ENCODE data around the gene BRINP1.
"Not testable (repeated sequence)": the region's sequence is repeated elsewhere in the genome, so short reads cannot be mapped to it uniquely, and the experiment has no call there.

Gene BRINP1

DNA sequence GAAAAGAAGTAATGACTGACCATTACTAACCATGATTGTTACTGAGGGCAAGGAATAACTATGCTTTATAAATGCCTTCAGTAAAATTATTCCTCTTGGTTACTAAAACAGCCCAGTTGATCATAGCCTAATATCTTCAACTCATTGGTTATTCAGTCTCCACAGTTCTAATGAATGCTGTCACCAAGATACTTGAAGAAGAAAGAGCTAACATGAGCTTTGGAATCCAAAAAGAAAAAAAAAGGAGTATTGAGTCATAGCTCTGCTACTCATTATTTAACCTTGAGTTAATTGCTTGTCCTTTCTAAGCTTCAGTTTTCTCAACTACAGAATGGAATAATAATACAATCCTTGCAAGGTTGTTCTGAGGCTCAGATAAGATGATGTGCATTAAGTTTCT lies 187.7 kb downstream of the BRINP1 start:
- no peak for FAIRE-seq
- no peak for DNase-seq (ENCODE audit: insufficient read length, low spot score)
- TF ChIP-seq PAX5 (IDR thresholded peaks at IDR 0.05; ENCODE audit: insufficient read depth, low read length, severe bottlenecking) (no peak), POLR2A (IDR thresholded peaks at IDR 0.05; ENCODE audit: low read depth, low read length) (no peak), SPI1 (IDR thresholded peaks at IDR 0.05; ENCODE audit: low read depth, low read length) (no peak), POU2F2 (IDR thresholded peaks at IDR 0.05; ENCODE audit: low read depth, low read length) (no peak), POLR2AphosphoS5 (IDR thresholded peaks at IDR 0.05; ENCODE audit: low read depth, low read length) (no peak), TAF1 (IDR thresholded peaks at IDR 0.05; ENCODE audit: low read depth, low read length) (no peak)

DNA sequence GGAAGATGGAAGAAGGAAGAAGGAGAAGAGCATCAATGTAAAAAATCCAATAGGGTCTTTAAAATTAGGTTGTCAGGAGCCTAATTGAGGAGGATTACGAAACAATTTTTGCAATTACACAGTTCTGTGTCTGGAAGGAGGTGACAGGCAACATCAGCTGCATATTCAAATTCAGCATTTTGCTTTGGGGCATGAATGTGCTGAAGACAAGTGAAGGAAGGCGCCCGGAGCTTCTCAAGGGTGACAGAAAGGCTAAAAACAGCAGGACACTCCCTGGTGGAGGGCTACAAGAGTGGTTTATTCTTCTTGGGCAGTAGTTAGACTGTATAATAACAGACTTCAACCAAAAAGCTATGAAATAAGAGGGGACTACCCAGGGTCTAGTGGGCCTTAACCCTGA lies 188.3 kb downstream of the BRINP1 start:
- no peak for TF ChIP-seq POU2F2 (IDR thresholded peaks at IDR 0.05; ENCODE audit: low read depth, low read length)
- TF ChIP-seq SPI1 (IDR thresholded peaks at IDR 0.05; ENCODE audit: low read depth, low read length), result no peak
- TF ChIP-seq PAX5 (IDR thresholded peaks at IDR 0.05; ENCODE audit: insufficient read depth, low read length, severe bottlenecking), result no peak
- no peak for TF ChIP-seq POLR2AphosphoS5 (IDR thresholded peaks at IDR 0.05; ENCODE audit: low read depth, low read length)
- no peak for TF ChIP-seq TAF1 (IDR thresholded peaks at IDR 0.05; ENCODE audit: low read depth, low read length)
- TF ChIP-seq POLR2A (IDR thresholded peaks at IDR 0.05; ENCODE audit: low read depth, low read length), result no peak
- DNase-seq (ENCODE audit: insufficient read length, low spot score) (no peak), FAIRE-seq (no peak)

DNA sequence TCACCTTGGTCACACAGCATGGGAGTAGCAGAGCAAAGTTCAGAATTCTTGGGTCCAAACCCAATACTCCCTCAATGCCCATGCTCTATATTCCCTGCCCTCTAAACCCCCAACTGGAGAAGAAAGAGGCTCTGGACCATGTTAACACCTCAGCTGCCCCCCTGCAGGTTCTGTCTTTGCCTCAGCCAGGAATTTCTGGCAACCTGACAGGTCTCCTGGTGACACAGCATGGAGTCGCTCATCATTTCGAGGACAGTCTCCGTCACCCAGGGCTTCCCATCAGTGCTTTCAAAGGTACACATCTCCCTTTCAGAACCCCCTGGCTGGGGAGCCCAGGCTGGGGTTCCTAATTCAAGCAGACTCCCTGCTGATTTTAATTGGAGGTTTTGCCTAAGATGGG lies 189.5 kb downstream of the BRINP1 start:
- TF ChIP-seq SPI1 (IDR thresholded peaks at IDR 0.05; ENCODE audit: low read depth, low read length), result no peak
- TF ChIP-seq POU2F2 (IDR thresholded peaks at IDR 0.05; ENCODE audit: low read depth, low read length), result no peak
- FAIRE-seq (no peak), DNase-seq (ENCODE audit: insufficient read length, low spot score) (no peak)

DNA sequence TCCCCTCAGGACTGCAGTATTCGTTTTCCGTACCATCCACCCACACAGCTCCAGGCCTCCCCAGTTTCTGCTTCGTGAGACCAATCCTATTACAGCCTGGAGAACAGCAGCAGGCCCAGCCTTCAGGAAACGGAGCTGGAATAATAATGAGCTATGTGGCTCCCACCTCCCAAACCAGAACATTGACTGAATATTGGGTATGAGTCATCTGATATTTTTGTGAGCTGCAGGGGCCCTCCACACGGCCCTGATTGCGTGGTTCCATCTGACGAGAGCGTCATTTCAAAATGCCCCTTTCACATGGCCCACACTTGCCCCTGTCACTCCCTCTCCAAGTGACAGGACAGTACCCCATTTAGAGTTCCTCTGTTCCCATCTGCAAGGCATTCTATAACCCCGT lies 192.0 kb downstream of the BRINP1 start:
- FAIRE-seq, result no peak
- no peak for DNase-seq (ENCODE audit: insufficient read length, low spot score)
- TF ChIP-seq POU2F2 (IDR thresholded peaks at IDR 0.05; ENCODE audit: low read depth, low read length) (no peak), SPI1 (IDR thresholded peaks at IDR 0.05; ENCODE audit: low read depth, low read length) (no peak), TAF1 (IDR thresholded peaks at IDR 0.05; ENCODE audit: low read depth, low read length) (no peak), PAX5 (IDR thresholded peaks at IDR 0.05; ENCODE audit: insufficient read depth, low read length, severe bottlenecking) (no peak), POLR2AphosphoS5 (IDR thresholded peaks at IDR 0.05; ENCODE audit: low read depth, low read length) (no peak), POLR2A (IDR thresholded peaks at IDR 0.05; ENCODE audit: low read depth, low read length) (no peak)

DNA sequence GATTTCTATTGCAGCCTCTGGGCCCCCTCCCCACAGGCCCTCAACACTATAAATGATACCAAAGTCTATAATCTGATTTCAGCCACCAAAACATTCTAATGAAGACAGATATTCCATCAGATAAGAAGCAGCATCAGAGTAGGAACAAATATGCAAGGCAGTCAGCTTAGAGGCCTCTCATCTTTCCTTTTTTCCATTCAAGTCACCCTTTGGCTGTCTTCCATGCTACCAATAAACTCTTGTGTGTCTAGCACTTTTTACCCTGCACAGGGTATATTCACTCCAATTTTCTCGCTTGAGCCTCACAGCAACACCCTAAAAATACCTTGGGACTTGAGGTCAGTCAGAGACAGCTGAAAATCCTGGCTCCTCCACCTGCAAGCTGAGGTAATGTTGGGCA lies 193.7 kb downstream of the BRINP1 start:
- DNase-seq (ENCODE audit: insufficient read length, low spot score), result no peak
- TF ChIP-seq POU2F2 (IDR thresholded peaks at IDR 0.05; ENCODE audit: low read depth, low read length), result no peak
- no peak for TF ChIP-seq POLR2AphosphoS5 (IDR thresholded peaks at IDR 0.05; ENCODE audit: low read depth, low read length)
- TF ChIP-seq POLR2A (IDR thresholded peaks at IDR 0.05; ENCODE audit: low read depth, low read length), result no peak
- no peak for TF ChIP-seq PAX5 (IDR thresholded peaks at IDR 0.05; ENCODE audit: insufficient read depth, low read length, severe bottlenecking)
- TF ChIP-seq SPI1 (IDR thresholded peaks at IDR 0.05; ENCODE audit: low read depth, low read length), result no peak
- no peak for TF ChIP-seq TAF1 (IDR thresholded peaks at IDR 0.05; ENCODE audit: low read depth, low read length)
- no peak for FAIRE-seq

DNA sequence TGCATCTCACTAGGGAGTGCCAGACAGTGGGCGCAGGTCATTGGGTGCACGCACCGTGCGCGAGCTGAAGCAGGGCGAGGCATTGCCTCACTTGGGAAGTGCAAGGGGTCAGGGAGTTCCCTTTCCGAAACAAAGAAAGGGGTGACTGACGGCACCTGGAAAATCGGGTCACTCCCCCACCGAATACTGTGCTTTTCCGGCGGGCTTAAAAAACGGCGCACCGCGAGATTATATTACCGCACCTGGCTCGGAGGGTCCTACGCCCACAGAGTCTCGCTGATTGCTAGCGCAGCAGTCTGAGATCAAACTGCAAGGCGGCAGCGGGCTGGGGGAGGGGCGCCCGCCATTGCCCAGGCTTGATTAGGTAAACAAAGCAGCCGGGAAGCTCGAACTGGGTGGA lies 200.0 kb downstream of the BRINP1 start:
- not testable (repeated sequence) for DNase-seq (ENCODE audit: insufficient read length, low spot score); FAIRE-seq

DNA sequence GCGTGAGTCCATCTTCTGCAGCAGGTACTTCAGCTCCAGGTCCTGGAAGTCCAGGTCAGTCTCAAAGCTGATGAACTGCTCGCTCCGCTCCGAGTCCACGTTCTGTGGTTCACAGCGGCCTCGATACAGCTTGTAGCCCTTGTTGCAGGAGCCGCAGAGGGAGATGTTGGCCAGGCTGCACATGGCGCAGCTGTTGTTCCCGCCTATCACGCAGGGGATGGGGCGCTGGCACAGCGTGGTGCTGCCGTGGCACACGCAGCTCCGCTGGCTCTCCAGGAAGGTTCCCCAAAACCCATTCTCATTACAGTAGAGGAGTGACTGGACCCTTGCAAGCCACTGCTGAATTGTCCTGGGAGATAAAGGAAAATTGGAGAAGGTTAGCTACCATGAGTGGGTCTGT lies 201.4 kb downstream of the BRINP1 start:
- FAIRE-seq (no peak), DNase-seq (ENCODE audit: insufficient read length, low spot score) (no peak)
- TF ChIP-seq POU2F2 (IDR thresholded peaks at IDR 0.05; ENCODE audit: low read depth, low read length) (no peak), TAF1 (IDR thresholded peaks at IDR 0.05; ENCODE audit: low read depth, low read length) (no peak), POLR2A (IDR thresholded peaks at IDR 0.05; ENCODE audit: low read depth, low read length) (no peak), SPI1 (IDR thresholded peaks at IDR 0.05; ENCODE audit: low read depth, low read length) (no peak), PAX5 (IDR thresholded peaks at IDR 0.05; ENCODE audit: insufficient read depth, low read length, severe bottlenecking) (no peak), POLR2AphosphoS5 (IDR thresholded peaks at IDR 0.05; ENCODE audit: low read depth, low read length) (no peak)

DNA sequence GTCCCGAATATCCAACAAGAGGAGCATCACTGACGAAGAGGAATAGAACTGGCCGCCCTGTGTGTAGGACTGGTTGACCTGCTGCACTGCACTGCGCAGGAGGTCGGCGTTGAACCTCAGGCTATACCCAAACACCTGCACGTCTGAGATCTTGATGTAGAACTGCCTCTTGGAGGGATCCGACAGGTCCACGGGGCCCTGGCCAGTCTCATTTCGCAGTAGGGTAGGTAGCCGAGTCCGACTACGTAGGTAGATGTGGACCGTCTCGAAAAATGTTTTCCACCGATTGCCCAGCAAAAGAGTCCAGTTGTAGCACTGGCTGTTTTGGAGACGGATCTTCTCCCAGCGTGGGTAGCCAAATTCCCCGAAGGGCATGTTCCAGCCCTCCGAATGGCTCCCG lies 202.0 kb downstream of the BRINP1 start:
- FAIRE-seq, result no peak
- TF ChIP-seq SPI1 (IDR thresholded peaks at IDR 0.05; ENCODE audit: low read depth, low read length) (no peak), TAF1 (IDR thresholded peaks at IDR 0.05; ENCODE audit: low read depth, low read length) (no peak), POLR2A (IDR thresholded peaks at IDR 0.05; ENCODE audit: low read depth, low read length) (no peak), PAX5 (IDR thresholded peaks at IDR 0.05; ENCODE audit: insufficient read depth, low read length, severe bottlenecking) (no peak), POU2F2 (IDR thresholded peaks at IDR 0.05; ENCODE audit: low read depth, low read length) (no peak), POLR2AphosphoS5 (IDR thresholded peaks at IDR 0.05; ENCODE audit: low read depth, low read length) (no peak)

DNA sequence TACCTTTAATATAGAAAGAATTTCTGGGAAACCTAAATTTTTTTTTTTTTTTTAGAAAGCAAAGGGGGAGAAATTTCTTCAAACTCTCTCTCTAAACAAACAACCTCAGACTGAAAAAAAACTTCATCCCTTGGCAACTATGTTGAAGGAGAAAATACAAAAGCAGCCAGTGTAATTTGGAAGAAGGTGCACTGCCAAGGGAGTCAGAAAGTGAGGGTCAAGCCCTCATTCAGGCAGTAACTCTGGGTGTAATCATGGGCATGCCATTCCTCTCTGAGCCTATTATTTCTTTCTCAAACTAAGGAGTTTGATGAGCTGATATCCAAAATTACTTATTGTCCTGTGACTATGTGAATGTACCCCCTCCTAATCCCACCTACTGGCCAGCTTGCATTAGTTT lies 203.1 kb downstream of the BRINP1 start:
- no peak for DNase-seq (ENCODE audit: insufficient read length, low spot score)
- TF ChIP-seq POU2F2 (IDR thresholded peaks at IDR 0.05; ENCODE audit: low read depth, low read length) (no peak), SPI1 (IDR thresholded peaks at IDR 0.05; ENCODE audit: low read depth, low read length) (no peak), POLR2AphosphoS5 (IDR thresholded peaks at IDR 0.05; ENCODE audit: low read depth, low read length) (no peak), TAF1 (IDR thresholded peaks at IDR 0.05; ENCODE audit: low read depth, low read length) (no peak), PAX5 (IDR thresholded peaks at IDR 0.05; ENCODE audit: insufficient read depth, low read length, severe bottlenecking) (no peak), POLR2A (IDR thresholded peaks at IDR 0.05; ENCODE audit: low read depth, low read length) (no peak)
- no peak for FAIRE-seq

More for the DNA sequence above, 202.0 kb downstream of the BRINP1 start:
- no peak for DNase-seq (ENCODE audit: insufficient read length, low spot score)

DNA sequence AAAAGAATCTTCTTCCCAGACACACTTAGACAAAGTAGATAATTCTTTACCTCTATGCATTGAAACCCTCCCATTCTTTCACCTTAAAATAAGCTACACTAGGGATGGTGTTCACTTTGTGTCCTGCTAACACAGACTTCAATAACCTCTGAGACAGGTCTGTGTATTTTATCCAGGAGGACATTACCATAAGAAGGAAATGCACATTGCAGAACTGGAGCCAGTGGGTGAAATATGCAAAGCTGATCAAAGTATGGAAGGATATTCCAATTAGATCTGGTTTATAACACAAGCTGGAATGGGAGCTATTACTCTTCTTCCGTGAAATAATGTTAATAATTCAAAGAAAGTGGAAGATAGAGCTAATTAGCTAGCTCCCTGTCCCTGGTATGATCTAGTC lies 204.1 kb downstream of the BRINP1 start:
- TF ChIP-seq SPI1 (IDR thresholded peaks at IDR 0.05; ENCODE audit: low read depth, low read length) (no peak), PAX5 (IDR thresholded peaks at IDR 0.05; ENCODE audit: insufficient read depth, low read length, severe bottlenecking) (no peak), TAF1 (IDR thresholded peaks at IDR 0.05; ENCODE audit: low read depth, low read length) (no peak), POU2F2 (IDR thresholded peaks at IDR 0.05; ENCODE audit: low read depth, low read length) (no peak), POLR2AphosphoS5 (IDR thresholded peaks at IDR 0.05; ENCODE audit: low read depth, low read length) (no peak), POLR2A (IDR thresholded peaks at IDR 0.05; ENCODE audit: low read depth, low read length) (no peak)
- FAIRE-seq (no peak), DNase-seq (ENCODE audit: insufficient read length, low spot score) (no peak)
